K562 (cell line): ENCODE results near the gene MPZL3. TPM values are rescaled to one million over a fixed set of nuclear protein-coding genes. Genes with fewer than 3 reads are reported as not detected.

Experiments
- ATAC-seq: fragments of 200-7000 bp; cut with Tn5 transposase; 3 replicates; pipeline ENCODE4 v1.9.1; 2020; ENCODE audit warnings: moderate library complexity
- BruUV-seq: library from RNA; stranded (reverse); fragments of 400-500 nt; replicated peaks from 2 replicates; lab custom pipeline; 2021; lab: Mats Ljungman, UMichigan
- CTCF ChIA-PET: fragments of 300-600 bp; formaldehyde crosslinking; extraction: SDS; loops from one replicate; lab custom pipeline; 2021; ENCODE audit warnings: low intra/inter-chr PET ratio; lab: Yijun Ruan, JAX
- POLR2A ChIA-PET: fragments of 300-600, 350-650 bp; sonication (Branson Sonifier 250); formaldehyde crosslinking; extraction: SDS; loops from one replicate; lab custom pipeline; 2021; ENCODE audit warnings: antibody characterized with exemption, inconsistent platforms; lab: Yijun Ruan, JAX
- DNase-seq, 4 experiments: peaks; one replicate each; pipeline versions ENCODE4 v3.0.0 to v3.0.0-alpha.2; 2011 to 2018; ENCODE audit warnings: low spot score in 3 of 4, mixed read lengths in 3 of 4; ENCODE audit errors: extremely low read depth in 1 of 4
- FAIRE-seq: peaks from 2 replicates; lab custom pipeline; 2011; peaks lifted over from hg19 to GRCh38; lab: Jason Lieb, UNC
- H2AFZ ChIP-seq: 2 replicates; pipeline ENCODE4 v1.6.0; 2011; ENCODE audit warnings: low read depth, low read length, control low read depth, inconsistent platforms
- H3K27ac ChIP-seq: fragments of 200-600 bp; 3 replicates; pipeline ENCODE4 v1.8.0; 2011; ENCODE audit warnings: low read depth, mild to moderate bottlenecking, control low read depth, inconsistent platforms, low read length, moderate library complexity, mixed read lengths; ENCODE audit errors: extremely low read depth
- H3K27me3 ChIP-seq, 2 experiments: fragments of 300-600 bp in 1 of 2; 2 replicates in 1 of 2; 3 replicates in 1 of 2; pipeline versions ENCODE4 v1.6.0 to v1.8.0; 2011; ENCODE audit warnings: inconsistent platforms in 2 of 2, low read length in 2 of 2, mild to moderate bottlenecking in 1 of 2, mixed read lengths in 1 of 2, moderate library complexity in 1 of 2; ENCODE audit not compliant: control insufficient read depth in 2 of 2, insufficient read depth in 2 of 2
- H3K36me3 ChIP-seq: fragments of 300-600 bp; 3 replicates; pipeline ENCODE4 v1.8.0; 2011; ENCODE audit warnings: mild to moderate bottlenecking, low read length, inconsistent platforms; ENCODE audit not compliant: control insufficient read depth, insufficient read depth
- H3K4me1 ChIP-seq, 2 experiments: fragments of 200-600 bp in 1 of 2; replicated peaks in 1 of 2; 2 replicates in 1 of 2; 3 replicates in 1 of 2; pipeline versions ENCODE4 v1.5.1 to v1.8.0; 2011; ENCODE audit warnings: inconsistent platforms in 2 of 2, low read length in 2 of 2, mild to moderate bottlenecking in 1 of 2, mixed read lengths in 1 of 2, moderate library complexity in 1 of 2; ENCODE audit not compliant: control insufficient read depth in 2 of 2, insufficient read depth in 2 of 2
- H3K4me2 ChIP-seq: 2 replicates; pipeline ENCODE4 v1.6.1; 2011; ENCODE audit warnings: low read length, control low read depth, inconsistent platforms, mixed read lengths; ENCODE audit not compliant: insufficient read depth
- H3K4me3 ChIP-seq: fragments of 200-600 bp; sonication (generic), shearing (Covaris generic); 2 replicates; pipeline ENCODE4 v1.5.1; 2016; ENCODE audit warnings: control low read depth, inconsistent platforms
- H3K79me2 ChIP-seq: fragments of 200-600 bp; 3 replicates; pipeline ENCODE4 v1.8.0; 2011; ENCODE audit warnings: low read length, inconsistent platforms; ENCODE audit not compliant: control insufficient read depth, insufficient read depth
- H3K9ac ChIP-seq, 2 experiments: 2 replicates each; pipeline versions ENCODE4 v1.6.0 to v1.6.1; 2011; ENCODE audit warnings: low read depth in 2 of 2, low read length in 2 of 2, control low read depth in 1 of 2, inconsistent platforms in 1 of 2, mild to moderate bottlenecking in 1 of 2, mixed read lengths in 1 of 2; ENCODE audit not compliant: insufficient read depth in 1 of 2
- H3K9me1 ChIP-seq: one replicate; pipeline ENCODE4 v1.6.0; 2011; ENCODE audit warnings: inconsistent platforms, mild to moderate bottlenecking, low read length, moderate library complexity; ENCODE audit not compliant: control insufficient read depth, insufficient read depth
- H3K9me3 ChIP-seq: replicated peaks from 2 replicates; pipeline ENCODE4 v1.5.1; 2011; ENCODE audit warnings: low read depth, low read length, inconsistent platforms; ENCODE audit not compliant: control insufficient read depth, insufficient read depth
- H4K20me1 ChIP-seq: replicated peaks from 2 replicates; pipeline ENCODE4 v1.6.1; 2011; ENCODE audit warnings: low read length, inconsistent platforms, mixed read lengths; ENCODE audit not compliant: control insufficient read depth, insufficient read depth
- RNF2 ChIP-seq: sonication (generic); IDR thresholded peaks from 2 replicates; pipeline ENCODE4 v1.6.1; 2016
- ZBTB7A ChIP-seq: IDR thresholded peaks from 2 replicates; pipeline ENCODE4 v1.6.1; 2011; ENCODE audit warnings: low read depth, mild to moderate bottlenecking, low read length, moderate library complexity, borderline replicate concordance; ENCODE audit not compliant: control insufficient read depth
- WGBS: fragments of 100-300 bp; shearing (Covaris generic); methylation state at CpG from one replicate; pipeline ENCODE4 v1.1.6; 2016; ENCODE audit warnings: low coverage, mixed read lengths; ENCODE audit not compliant: insufficient coverage; ENCODE audit errors: missing lambda C conversion rate; 5-methylcytosine and 5-hydroxymethylcytosine counted together
- in situ Hi-C: fragments of 300-500 bp; cut with MboI; formaldehyde crosslinking; loops from 4 replicates; pipeline ENCODE4 v1.15.0; 2018; ENCODE audit warnings: inconsistent platforms, mixed read lengths
- intact Hi-C: fragments of 100-400 bp; cut with micrococcal nuclease; formaldehyde crosslinking; loops from 2 replicates; pipeline ENCODE4 v1.14.2; 2022
- polyA plus RNA-seq, 8 experiments: library from polyadenylated mRNA; depleted of rRNA in 4 of 8; stranded (reverse) in 5 of 8; unstranded in 3 of 8; fragments of >200 nt; fragmentation: Nextera tagmentation in 2 of 8; fragmentation: Illumina TruSeq in 1 of 8; extraction: Ambion mirVana in 2 of 8; extraction: Trizol in 1 of 8; gene quantifications; 2 replicates each; pipeline versions ENCODE4 v1.2.1 to v1.2.3, GENCODE V29; 2011 to 2014; ENCODE audit warnings: inconsistent platforms in 1 of 8, missing spikeins in 1 of 8
- total RNA-seq, 7 experiments: library from RNA; depleted of rRNA in 6 of 7; stranded (reverse); fragments of >200 nt in 6 of 7; fragmentation: Illumina TruSeq in 2 of 7; extraction: Trizol in 2 of 7; gene quantifications; 2 replicates each; pipeline versions ENCODE4 v1.2.1 to v1.2.3, GENCODE V29; 2011 to 2021; ENCODE audit warnings: low replicate concordance in 1 of 7

MPZL3 gene
- total and polyA plus RNA-seq, 9 of the 15 experiments (the other 6 are each of a cell fraction or from before 2014, with no cell fraction given), result 0.97 to 2.9 (median 1.6) TPM

DNA sequence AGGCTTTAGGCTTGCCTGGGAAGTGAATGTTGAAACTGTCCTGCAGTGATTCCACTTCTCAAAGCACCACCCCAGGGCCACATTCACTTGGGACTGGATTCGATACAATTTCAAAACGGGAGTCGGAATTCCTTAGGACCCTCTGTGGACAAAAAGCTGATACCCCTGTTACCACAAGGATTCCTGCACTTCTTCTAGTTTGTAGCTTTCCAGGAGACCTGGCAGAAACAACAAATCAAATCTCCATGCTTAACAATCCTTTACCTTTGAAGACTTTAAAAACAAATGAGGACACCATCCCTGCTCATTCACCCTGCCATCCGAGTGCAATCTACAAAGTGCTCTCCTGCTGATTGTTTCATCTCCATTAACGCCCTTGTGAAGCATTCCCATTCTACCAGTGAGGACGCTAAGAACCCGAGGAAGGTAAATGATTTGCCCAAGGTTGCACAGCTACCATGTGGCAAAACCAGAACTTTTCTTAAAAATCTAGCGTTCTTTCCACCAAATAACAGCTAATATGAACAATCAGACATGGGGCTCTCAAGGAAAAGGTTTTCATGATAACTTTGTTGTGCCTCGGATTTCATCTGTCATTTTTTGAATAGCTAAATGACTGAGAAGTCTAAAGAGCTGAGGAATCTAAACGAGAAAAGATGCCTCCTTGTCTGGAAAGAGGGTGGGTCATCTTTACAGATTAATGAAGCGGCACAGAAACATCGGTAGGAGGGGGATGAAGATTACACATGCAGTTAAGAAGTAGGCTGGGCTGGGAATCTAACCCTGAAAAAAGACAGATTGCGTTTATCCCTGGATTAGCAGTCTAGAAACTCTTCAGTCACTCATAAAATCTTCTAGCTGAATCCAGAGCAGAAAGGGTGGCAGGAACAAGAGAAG is 12.7 kb upstream of the MPZL3 start:
- no peaks in the 10 kb centered on the region for H4K20me1 ChIP-seq
- no peaks in the 10 kb centered on the region for H3K9me3 ChIP-seq
- ATAC-seq (no peak), DNase-seq (no peak), FAIRE-seq (no peak)
- H3K36me3 ChIP-seq, result no peaks in the 10 kb centered on the region
- in situ Hi-C loops, result no loop called here
- H3K79me2 ChIP-seq, result no peaks in the 10 kb centered on the region
- peaks cover 31 to 41% of the 10 kb centered on the region in 2 experiments for H3K27me3 ChIP-seq
- CTCF ChIA-PET, result no interaction called here
- no peak overlapping the region for H3K27ac ChIP-seq
- intact Hi-C loops, result no loop called here
- no peak overlapping the region for H3K4me2 ChIP-seq
- no peak for TF ChIP-seq ZBTB7A
- TF ChIP-seq RNF2, result 0 out of 2 replicates have a peak, but pooled peaks have one; percentile 4
- H3K9me1 ChIP-seq, result no peaks in the 10 kb centered on the region
- no TSS peak for BruUV-seq
- WGBS, result 1% methylated on average over 13 of the region's 13 CpGs
- H3K9ac ChIP-seq, result no peak overlapping the region
- POLR2A ChIA-PET, result interaction anchor here (0.6 to 1.2 kb wide), 3 partner anchors 8 to 441 kb away, joined by 3 to 5 read pairs (median 5); no protein-coding TSS in a partner anchor
- no peak overlapping the region for H3K4me3 ChIP-seq
- H2AFZ ChIP-seq, result no peak overlapping the region
- no peaks in the 10 kb centered on the region for H3K4me1 ChIP-seq
